Stimulated activated CD4-positive, alpha-beta T cell treated with anti-CD3 and anti-CD28 coated beads, Interleukin-2, amount 100 ng/mL, for 48 hours (primary cell): ENCODE measurements around the gene CFL2.
"Not testable (repeated sequence)": the region's sequence is repeated elsewhere in the genome, so short reads cannot be mapped to it uniquely, and the experiment has no call there.

Experiments used
- DNase-seq, 2 donors: peaks; one replicate each; pipeline ENCODE4 v3.0.0-alpha.2; 2020

Gene CFL2

DNA sequence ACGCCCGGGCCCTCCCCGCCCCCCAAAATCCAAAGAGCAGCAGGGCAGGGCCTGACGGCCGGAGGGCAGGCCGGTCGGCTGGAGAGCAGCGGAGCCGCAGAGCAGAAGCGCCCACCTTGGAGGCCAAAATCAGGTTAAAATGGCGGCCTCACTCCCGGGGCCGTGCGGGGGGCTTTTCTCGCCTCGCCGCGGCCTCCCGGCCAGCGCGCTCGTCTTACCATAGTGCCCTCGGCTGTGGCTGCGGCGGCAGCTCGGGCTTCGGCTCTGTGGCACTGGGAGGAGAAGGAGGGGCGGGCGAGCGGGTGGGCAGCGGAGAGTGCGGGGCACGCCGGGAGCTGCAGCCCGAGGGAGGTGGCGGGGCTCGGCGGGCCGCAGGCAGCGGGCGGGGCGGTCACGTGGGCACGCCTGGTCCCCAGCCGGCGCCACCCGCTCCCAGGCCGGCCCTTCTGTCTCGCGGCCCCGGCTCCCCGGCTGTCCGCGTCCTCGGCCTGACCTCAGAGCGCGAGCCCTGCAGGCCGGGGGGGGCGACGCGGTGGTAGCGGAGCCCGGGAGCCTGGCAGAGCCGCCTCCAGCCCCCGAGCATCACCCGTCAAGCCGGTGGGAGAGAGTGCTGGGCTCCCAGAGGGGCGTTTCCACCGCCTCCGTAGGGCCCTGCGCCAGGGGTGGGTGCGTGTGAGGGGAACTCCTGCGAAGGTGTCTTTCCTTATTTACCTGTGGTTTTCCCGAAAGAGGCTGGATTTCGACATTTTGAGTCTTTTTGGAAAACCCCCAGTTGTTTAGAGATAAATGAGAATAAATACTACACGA, at the start of gene CFL2:
Gene CFL2, minus strand, starts transcription at position 274 of the 807 bp plus-strand sequence. Its CDS starts 53 bp downstream, at position 221.
- peak; percentile 52 to 59 for DNase-seq

DNA sequence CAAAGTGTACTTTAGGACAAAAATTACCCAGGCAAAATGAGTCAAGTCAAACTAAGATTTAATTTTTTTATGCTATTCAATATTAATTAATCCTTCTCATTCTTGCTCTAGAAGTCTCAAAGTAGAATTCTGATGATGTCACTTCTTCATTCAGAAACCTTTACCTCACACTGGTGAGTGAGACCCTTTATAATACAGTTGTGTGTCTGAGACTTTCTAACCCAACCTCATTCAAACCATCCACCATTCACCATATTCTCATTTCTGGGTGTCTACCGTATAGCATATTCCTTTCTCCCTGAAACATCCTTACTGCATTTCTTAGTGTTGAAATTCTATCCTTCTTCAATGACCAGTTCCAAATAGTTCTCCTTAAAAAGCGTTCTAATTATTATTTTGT, 40.8 kb upstream of the CFL2 start:
- DNase-seq, result no peak

DNA sequence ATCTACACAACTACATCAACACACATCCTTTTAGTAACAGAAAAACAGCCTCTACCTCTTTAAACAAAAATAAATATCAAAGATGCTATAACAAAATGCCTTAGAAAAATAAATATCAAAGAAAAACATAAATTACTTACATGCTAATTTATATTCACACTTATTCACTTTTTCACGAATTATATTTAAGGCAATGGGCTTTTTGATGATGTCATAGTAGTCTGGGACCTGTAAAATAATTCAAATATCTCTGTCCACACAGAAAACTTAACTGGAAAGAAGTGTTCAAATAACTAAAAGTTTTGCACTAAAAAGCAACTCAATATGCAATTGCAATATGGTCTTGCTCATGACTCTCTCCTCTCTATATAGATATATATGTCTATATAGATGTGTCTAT, 40.3 kb upstream of the CFL2 start:
- DNase-seq, result no peak

DNA sequence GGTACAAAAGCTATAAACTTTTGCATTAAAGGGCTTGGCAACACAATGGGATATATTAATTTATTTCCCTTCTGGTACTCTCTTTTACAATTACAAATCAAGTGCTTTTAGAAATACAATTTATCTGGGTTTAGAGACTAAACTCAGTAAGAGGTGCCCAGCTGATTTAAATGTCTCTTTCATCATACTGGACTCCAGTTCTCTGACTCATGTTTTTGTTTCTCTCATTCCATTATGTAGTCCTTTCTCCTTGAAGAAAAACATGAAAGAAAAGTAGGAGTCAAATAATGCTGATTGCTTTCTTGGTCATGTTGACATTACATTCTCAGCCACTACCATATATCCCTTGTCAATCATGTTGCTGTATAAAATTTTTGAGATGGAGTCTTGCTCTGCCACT, 36.3 kb upstream of the CFL2 start:
- DNase-seq, result no peak

GRCh38 chr14:34750233-34750632, 35.8 kb upstream of the CFL2 start:
- DNase-seq, result no peak

GRCh38 chr14:34749408-34749807, 35.0 kb upstream of the CFL2 start:
- DNase-seq, result no peak

- no peak for DNase-seq
These were observed 28.1 kb upstream of the CFL2 start for GRCh38 chr14:34742270-34743115.

GRCh38 chr14:34741840-34742239, 27.4 kb upstream of the CFL2 start:
- DNase-seq, result no peak

DNA sequence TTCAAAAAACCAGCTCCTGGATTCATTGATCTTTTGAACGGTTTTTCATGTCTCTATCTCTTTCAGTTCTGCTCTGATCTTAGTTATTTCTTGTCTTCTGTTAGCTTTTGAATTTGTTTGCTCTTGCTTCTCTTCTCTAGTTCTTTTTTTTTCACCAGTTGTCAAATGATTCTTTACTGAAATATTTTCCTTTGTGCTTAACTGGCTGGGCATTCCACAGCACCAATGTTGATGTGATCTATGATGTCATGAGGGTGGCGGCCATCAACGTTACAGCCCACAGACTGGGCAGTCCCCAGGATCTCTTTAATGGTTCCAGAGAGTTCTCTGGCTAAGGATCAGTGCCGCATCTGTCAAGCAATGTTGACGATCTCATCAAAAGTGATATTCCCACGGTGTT, 25.7 kb upstream of the CFL2 start:
- not testable (repeated sequence) for DNase-seq

GRCh38 chr14:34737079-34737478, 22.7 kb upstream of the CFL2 start:
- DNase-seq, result not testable (repeated sequence)

GRCh38 chr14:34733245-34733644, 18.9 kb upstream of the CFL2 start:
- DNase-seq, result no peak

DNA sequence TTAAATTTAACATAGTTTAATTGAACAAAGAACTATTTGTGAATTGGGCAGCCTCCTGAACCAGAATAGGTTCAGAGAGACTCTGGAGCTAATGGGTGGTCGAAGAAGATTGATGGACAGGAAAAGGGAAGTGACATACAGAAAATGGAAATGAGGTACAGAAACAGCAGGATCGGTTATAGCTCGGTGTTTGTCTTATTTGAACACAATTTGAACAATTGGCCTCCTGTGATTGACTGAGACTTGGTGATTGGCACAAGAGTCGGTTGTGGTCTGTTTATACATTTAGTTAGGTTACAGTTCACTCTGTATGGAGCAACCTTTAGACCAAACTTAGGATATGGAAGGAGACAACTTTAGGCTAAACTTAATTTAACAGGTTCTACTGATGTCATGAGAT, 18.4 kb upstream of the CFL2 start:
- no peak for DNase-seq

- no peak for DNase-seq
These were observed 9.5 kb upstream of the CFL2 start for GRCh38 chr14:34723867-34724266.

- DNase-seq, result peak; percentile 13 to 39
These were observed 8.5 kb upstream of the CFL2 start for GRCh38 chr14:34722723-34723545.

- no peak for DNase-seq
These were observed 6.7 kb upstream of the CFL2 start for GRCh38 chr14:34721129-34721528.

GRCh38 chr14:34718750-34719304, 4.4 kb upstream of the CFL2 start:
- no peak for DNase-seq

GRCh38 chr14:34715127-34715863, 902 bp upstream of the CFL2 start:
- no peak for DNase-seq

DNA sequence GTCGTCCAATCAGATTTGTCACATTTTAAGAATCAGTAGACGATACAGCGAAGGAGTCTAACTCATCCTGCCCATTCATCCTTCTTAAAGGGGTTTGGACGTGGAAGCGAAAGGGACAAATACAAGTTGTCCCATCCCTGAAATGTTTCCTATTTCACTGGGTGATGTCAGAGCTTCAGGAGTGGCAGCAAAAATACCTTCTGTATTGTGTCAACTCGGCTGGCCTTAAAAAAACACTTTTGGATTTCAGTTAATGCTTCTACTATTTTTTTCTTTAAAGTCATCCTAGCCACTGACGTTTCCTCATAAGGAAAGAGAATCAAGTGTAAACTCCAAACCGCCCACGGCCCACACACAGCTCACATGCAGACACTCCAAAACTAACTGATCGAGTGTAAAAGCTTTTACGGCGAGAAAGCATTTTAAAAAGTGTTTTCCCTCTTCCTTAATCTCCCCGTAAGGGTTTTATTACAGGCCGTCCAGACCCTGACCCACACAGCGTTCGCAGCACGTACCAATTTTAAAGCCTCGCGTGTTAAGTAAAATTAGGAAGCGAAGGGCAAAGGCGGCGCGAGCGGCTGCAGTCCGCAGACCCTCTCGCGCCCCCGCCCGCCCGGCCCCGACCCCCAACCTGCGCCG, 593 bp downstream of the CFL2 start:
- DNase-seq, result peak; percentile 25 to 31

- DNase-seq, result no peak
These were observed 1.2 kb downstream of the CFL2 start for GRCh38 chr14:34713122-34713680.

- DNase-seq, result no peak
These were observed 2.3 kb downstream of the CFL2 start for GRCh38 chr14:34711796-34712712.
